HG03064 (cell line): ENCODE measurements around the gene ADAD2.
"Not testable (repeated sequence)": the region's sequence is repeated elsewhere in the genome, so short reads cannot be mapped to it uniquely, and the experiment has no call there.

Experiments used
- ATAC-seq: cut with Tn5 transposase; IDR thresholded peaks from one replicate; pipeline ENCODE4 v1.9.1; 2021; ENCODE audit warnings: low read depth; ENCODE audit not compliant: unreplicated experiment

ADAD2 gene

DNA sequence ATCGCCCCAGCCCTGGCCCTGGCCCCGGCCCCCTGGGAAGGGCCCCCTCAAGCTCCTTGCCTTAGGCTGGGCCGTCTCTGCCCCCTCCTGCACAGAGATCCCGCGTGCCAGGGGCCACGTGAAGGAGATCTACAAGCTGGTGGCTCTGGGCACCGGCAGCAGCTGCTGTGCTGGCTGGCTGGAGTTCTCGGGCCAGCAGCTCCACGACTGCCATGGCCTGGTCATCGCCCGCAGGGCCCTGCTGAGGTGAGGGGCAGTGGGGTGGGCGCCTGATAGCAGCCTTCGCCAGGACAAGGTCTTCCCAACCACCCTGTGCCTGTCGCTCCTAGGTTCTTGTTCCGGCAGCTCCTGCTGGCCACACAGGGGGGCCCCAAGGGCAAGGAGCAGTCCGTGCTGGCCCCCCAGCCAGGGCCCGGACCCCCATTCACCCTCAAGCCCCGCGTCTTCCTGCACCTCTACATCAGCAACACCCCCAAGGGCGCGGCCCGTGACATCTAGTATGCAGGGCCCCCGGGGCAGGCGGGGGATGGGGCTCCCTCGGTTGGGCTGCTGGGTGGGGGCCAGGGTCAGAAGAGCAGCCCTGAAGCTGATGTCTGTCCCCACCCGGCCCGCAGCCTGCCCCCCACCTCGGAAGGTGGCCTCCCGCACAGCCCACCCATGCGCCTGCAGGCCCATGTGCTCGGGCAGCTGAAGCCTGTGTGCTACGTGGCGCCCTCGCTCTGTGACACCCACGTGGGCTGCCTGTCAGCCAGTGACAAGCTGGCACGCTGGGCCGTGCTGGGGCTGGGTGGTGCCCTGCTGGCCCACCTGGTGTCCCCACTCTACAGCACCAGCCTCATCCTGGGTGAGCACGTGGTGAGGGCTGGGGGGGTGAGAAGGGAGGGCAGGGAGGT lies 4.5 kb downstream of the ADAD2 start:
- ATAC-seq, result no peak

DNA sequence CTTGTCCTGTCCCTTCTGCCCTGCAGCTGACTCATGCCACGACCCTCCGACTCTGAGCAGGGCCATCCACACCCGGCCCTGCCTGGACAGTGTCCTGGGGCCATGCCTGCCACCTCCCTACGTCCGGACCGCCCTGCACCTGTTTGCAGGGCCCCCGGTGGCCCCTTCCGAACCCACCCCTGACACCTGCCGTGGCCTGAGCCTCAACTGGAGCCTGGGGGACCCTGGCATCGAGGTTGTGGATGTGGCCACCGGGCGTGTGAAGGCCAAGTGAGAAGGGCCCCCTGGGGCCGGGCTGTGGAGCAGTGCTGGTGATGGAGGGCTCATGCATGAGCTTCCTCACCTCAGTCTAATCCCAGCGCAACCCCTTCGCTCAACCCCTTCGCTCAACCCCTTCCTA lies 5.1 kb downstream of the ADAD2 start:
- no peak for ATAC-seq

DNA sequence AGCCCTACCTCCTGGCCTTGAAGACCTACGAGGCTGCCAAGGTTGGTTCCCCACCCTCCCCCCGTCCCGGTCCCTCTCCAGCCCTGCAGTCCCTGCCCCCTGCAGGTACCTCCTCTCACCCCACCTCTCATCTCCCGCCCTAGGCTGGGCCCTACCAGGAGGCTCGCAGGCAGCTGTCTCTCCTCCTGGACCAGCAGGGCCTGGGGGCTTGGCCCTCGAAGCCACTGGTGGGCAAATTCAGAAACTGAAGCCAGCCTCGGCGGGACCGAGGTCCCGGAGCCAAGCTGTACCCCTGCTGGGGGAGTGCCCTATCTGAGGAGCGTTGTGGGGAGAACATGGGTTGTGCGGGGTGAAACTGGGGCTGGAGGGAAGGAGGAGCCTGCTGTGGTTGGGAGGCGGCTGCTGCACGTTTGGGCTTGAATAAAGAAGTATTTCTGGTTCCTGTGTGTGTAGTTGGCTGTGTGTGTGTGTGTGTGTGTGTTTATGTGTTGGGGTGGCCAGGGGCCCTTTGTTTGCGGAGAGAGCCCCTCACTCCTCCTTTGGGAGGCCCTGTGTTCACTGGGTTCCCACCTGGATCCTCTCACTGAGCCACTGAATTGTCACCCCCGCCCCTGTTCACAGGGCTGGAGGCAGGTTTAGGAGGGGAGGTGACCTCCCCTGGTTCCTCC lies 5.9 kb downstream of the ADAD2 start:
- ATAC-seq, result no peak

DNA sequence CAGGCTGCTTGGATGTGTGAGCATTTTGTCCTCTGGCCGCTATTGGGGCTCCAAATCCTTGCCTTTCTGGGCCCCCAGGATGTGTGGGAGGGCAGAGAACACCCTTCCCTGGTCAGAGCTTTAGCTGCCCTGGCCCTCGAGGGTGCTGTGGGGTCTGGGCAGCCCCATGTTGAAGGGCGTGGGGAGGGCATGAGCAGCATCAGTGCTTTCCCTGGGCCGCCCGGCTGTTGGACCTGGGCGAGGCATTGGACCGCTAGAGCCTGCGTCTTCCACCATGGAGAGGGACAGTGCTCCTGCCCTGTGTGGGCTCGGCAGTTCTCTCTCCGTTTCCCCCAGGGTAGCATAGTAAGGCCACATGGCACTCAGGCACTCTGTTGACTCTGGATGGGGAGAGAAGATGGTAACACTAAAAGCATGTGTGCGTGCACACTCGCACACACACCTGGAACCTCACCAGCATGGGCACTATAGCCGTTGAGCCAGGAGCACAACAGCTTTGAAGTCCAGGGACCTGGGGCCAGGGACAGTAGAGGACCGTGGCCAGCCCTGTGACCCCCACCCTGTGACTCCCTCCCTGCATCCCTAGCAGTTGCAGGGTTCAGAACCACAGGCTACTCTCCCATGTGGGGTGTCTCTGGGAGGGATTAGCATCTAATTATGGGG lies 6.6 kb downstream of the ADAD2 start:
- ATAC-seq, result no peak

DNA sequence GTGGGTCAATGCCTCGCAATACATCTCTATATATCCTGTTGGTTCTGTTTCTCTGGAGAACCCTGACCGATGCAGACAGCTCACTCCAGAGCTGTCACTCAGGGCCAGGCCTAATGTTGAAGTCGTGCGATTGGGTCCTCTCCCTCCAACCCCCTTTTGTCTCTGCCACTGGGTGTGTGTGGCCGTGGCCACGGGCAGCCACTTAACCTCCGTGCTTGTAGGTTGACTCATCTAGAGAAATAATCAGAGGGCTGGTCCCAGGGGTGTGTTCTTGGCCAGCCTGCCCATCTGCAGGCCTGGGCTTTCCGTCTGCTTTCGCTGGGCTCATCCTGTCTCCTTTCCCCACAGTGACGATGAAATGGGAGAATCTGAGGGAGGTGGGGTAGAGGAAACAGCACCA lies 7.4 kb downstream of the ADAD2 start:
- no peak for ATAC-seq

DNA sequence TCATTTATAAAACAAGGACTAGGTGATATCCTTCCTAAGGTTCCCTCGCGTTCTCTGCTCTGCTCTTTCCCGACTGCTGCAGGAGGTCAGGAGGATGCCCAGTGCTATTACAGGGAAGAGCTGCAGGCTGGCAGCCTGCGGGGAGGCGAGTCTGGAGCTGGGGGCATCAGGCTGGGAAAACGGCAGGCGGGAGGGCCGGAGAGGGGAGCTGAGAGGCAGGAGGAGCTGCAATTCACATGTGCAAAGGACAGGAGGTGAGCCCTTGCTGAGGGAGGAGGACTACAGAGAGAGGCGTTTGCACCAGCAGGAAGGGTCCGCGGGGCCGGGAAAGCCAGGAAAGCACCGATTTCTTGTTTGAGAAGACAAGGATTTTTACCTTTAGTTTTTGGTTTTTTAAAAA lies 8.1 kb downstream of the ADAD2 start:
- no peak for ATAC-seq

DNA sequence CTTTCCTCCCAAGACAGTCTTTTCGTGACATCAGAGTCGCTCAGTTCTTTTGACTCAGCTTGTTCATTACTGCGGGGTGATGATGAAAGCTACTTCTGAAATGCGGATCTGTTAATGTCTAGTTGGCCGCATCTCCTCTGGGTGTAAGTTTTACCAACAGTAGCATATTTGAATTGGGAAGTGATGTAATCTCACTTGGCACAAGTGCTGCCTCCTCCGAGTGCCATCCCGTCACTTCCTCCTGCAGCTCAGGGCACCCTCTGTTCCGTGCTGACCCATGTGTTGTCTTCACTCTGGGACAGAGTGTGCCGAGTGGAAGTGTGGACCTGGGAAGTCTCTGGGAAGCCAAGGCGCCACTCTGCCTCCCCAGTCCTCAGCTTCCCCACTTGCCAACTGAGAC lies 8.9 kb downstream of the ADAD2 start:
- ATAC-seq, result no peak

DNA sequence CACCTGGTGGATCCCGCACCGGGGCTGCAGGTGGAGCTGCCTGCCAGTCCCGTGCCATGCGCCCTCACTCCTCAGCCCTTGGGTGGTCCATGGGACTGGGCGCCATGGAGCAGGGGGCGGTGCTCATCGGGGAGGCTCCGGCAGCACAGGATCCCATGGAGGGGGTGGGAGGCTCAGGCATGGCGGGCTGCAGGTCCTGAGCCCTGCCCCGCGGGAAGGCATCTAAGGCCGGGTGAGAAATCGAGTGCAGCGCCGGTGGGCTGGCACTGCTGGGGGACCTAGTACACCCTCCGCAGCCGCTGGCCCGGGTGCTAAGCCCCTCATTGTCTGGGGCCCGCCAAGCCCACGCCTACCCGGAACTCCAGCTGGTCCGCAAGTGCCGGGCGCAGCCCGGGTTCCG lies 13.6 kb downstream of the ADAD2 start:
- ATAC-seq, result not testable (repeated sequence)

DNA sequence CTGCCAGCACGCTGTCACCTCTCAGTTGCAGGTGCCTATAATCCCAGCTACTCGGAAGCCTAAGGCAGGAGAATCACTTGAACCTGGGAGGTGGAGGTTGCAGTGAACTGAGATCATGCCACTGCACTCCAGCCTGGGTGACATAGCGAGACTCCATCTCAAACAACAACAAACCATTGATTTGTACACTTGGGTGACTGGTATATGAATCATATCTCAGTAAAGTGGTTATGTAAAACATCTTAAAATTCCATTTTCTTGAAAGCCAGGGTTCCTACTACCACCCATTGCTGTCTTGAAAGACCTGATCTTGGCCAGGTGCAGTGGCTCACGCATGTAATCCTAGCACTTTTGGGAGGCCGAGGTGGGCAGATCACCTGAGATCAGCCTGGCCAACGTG lies 14.2 kb downstream of the ADAD2 start:
- not testable (repeated sequence) for ATAC-seq

DNA sequence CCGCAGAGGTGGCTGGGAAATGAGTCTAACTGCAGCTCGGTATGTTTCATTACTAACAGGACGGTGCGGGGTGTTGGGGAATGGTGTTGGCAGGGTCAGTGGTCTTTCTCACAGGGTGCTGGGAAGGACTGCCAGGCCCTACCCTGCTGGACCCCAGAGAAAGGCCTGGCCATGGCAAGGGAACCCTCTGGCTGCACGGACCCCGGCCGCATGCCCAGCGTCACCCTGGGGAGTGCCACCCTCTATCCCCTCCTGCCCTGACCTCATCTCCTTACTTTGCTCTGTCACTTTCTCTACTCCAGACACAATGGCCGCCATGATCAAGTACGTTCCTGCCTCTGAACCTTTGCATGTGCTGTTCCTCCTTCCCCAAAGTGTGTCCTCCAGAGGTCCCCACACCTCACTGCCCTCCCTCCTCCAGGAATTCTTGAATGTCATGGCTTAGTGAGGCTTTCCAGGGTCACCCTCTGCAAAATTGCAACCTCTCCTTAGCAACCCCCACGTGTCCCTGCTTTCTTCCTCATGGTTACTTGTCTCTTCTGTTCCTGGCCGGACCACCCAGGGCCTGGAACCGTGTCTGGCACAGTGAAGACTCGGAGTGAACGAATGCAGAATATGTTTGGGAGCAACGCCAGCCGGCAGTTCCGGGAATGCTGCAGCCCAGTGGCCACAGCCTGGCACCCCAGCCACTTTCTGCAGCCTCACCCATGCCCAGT lies 15.2 kb downstream of the ADAD2 start:
- ATAC-seq, result no peak

DNA sequence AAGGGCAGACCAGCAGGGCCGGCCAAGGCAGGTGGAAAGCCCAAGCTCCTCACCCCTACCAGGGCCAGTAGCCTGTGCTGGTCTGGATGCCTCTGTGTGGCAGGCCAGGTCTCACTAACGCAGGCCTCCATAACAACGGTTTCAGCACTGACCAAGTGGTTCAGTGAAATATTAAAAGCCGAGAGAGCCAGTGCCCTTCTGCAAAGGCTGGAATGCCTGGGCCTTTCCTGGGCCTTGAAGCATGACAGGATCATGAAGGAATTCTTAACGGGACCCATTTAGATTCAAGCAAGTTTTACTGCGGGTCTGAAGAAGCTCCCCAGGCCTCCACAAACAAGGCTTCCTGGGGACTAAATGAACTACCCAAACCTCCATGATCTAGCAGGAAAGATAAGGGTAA lies 16.3 kb downstream of the ADAD2 start:
- ATAC-seq, result no peak

DNA sequence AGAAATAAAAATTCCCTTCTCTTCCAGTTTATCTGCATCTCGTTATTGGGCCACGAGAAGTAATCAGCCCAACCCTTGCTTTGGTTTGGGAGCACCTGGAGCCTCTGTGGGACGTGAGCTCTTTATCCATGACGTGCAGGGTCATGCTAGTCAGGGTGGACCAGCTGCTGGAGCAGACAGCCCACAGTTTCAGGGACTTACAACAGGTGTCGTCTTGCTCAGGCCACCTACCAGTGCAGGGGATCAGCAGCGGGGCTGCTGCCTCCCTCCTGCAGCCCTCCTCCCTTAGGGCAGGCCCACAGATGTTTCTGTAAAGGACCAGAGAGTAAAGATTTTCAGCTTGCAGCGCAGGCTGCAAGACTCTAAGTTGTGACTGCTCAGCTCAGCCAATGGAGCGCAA lies 16.9 kb downstream of the ADAD2 start:
- no peak for ATAC-seq

DNA sequence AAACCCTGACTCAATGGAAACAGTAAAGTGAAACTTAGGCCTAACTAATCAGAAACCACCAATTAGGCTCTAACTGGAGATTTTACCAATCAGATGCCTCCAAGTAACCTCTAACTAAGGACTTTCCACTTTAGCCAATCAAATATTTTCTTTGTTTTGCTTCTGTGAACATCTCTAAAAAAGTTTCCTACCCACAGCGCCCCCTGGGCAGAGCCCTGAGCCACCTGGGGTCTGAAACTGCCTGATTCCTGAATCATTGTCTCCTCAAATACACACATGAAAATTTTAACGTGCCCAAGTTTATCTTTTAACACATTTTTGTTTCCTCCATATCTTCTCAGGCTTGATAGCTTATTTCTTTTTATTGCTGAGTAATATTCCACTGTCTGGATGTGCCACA lies 19.0 kb downstream of the ADAD2 start:
- no peak for ATAC-seq

DNA sequence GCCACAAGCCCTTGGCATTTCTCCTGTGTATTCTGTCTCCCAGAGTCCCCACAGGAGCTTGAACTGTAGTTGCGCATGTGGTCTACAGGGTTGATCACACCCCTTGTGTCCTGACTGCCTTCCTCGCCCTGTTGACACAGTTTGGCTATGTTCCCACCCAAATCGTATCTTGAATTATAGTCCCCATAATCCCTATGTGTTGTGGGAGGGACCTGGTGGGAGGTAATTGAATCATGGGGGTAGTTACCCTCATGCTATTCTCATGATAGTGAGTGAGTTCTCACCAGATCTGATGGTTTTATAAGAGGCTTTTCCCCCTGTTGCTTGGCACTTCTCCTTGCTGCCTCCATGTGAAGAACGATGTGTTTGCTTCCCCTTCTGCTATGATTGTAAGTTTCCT lies 21.2 kb downstream of the ADAD2 start:
- ATAC-seq, result no peak

DNA sequence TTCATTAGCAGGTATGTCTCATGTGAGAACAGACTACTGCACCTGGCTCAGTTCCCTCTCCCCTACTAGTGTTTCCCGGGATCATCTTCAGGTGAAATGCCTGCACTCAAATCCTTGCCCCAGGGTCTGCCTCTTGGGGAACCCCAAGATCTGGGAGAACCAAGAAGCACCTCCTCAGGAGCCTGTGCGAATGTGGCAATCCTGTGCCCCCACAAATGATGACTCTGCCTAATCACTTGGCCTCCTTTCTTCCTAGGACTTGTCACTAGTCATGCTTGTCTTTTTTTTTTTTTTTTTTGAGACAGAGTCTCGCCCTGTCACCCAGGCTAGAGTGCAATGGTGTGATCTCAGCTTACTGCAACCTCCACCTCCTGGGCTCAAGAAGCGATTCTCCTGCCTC lies 21.7 kb downstream of the ADAD2 start:
- no peak for ATAC-seq

DNA sequence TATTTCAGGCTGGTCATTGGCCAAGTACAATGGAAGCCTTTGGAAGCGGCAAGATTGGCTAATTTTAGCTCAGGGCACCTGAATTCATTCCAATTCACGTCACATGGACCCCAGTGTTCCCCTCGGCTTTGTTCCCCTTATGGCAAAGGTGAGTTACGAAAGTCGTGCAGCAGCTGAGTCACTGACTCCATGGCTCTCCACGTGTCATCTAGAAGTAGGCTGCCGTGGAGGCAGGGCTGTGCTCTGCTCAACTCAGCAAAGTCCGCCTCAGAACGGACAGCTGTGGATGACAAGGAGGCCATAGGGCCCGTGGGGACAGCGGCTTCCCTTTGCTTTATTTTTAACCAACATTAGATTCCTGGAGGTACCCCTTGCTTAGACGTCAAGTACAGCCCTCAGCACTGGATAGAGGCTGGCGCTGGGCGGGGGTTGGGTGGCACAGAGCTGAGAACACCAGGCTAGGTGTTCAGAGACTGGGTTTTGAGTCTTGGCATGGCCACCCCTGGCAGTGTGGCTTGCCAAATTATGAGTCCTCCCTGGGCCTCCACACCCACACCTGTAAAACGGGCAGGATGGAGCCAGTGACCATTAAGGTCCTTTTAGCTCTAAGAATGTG lies 23.6 kb downstream of the ADAD2 start:
- no peak for ATAC-seq

DNA sequence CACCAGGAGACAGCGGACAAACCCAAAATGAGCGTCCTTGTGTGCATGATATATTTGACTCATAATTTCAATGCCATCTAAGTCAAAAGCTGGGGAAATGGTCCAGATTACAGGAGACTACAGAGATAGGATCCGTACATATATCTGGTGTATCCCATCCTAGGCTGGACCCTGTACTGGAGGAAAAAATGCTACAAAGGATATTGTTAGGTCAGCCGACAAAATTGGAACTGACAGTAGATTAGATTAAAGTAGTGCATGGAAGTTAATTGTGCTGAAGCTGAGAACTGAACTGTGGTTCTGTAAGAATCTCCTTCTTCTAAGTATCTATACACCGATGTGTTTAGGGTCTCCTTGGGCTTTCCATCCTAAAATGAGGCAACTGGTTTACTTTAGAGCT lies 24.6 kb downstream of the ADAD2 start:
- ATAC-seq, result no peak

DNA sequence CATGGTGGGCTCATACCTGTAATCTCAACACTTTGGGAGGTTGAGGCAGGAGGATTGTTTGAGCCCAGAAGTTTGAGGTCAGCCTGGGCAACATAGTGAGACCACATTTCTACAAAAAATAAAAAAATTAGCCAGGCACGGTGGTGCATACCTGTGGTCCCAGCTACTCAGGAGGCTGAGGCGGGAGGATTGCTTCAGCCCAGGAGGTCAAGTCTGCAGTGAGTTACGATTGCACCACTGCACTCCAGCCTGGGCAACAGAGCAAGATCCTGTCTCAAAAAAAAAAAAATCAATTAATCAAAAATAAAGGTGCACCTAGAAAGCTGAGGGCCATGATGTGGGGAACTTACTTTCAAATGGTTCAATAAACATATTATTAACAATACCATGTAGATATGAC lies 25.2 kb downstream of the ADAD2 start:
- ATAC-seq, result not testable (repeated sequence)

DNA sequence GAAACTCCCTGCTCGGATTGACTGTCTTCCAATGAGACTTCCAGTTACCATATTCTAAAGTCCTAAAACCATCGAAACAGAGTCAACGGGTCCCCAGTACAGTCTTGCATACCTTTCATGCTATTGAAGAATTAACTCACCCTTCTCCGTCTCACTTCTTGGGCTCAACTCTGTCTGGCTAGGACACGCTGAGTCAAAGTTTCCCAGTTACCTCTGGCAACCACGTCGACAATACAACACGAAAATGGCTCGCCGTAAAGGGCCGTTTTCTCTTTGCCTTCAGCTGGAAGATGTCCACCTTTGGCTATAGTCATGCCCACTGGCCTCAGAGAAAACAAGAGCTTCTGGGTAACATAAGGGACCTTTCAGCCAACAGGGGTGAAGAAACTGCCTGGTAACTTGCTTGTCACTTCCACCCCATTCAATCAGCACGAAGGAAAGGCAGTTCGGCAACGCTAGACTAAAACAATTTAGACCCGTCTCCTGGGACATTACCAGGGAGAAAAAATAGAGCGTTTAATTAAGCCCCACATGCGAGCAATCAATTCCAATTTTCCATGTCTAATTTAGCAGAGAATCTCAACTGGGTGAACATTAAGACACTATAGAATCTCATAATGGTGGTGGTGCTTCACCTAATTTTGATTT lies 27.3 kb downstream of the ADAD2 start:
- ATAC-seq, result no peak

DNA sequence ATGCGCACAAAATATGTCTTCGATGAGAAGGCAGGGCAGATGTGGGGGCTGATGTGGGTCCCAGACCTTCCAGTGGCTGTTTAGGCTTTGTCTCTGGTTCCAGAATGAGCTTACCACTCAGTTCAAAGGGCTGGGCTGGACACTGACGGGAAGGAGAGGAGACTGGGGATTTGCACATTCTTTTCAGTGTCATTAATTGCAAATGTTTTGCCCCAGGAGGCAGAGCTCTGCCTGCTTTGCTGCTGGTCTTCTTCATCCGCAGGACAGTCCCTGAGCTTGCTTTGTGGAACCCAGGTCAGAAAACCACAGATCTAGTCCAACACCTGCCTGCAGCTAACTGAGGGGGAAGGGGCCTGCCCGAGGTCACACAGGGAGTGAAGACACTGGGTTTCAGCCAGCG lies 28.0 kb downstream of the ADAD2 start:
- ATAC-seq, result no peak
